NOMO-1 (cell line): ENCODE data around the gene ZNF687.
A peak's percentile ranks its signal among the peaks of the same experiment; 100 is the strongest.
"Not testable (repeated sequence)": the region's sequence is repeated elsewhere in the genome, so short reads cannot be mapped to it uniquely, and the experiment has no call there.

Experiments used
- DNase-seq, 2 experiments: peaks; one replicate each; lab custom pipeline; 2025; ENCODE audit not compliant: unreplicated experiment in 2 of 2; lab: John Stamatoyannopoulos, UW

ZNF687 gene

GRCh38 chr1:151281969-151282882 is at the start of gene ZNF687:
TSS of gene ZNF687 (plus strand) at chr1:151282299. CDS start at chr1:151286292, 3,993 bp downstream.
- DNase-seq, result peak; percentile 99 to 100

- no peak for DNase-seq
These were observed 46.9 kb upstream of the ZNF687 start for GRCh38 chr1:151235235-151235634.

GRCh38 chr1:151237678-151238466 is 44.2 kb upstream of the ZNF687 start:
- DNase-seq, result peak; percentile 20 to 69

DNA sequence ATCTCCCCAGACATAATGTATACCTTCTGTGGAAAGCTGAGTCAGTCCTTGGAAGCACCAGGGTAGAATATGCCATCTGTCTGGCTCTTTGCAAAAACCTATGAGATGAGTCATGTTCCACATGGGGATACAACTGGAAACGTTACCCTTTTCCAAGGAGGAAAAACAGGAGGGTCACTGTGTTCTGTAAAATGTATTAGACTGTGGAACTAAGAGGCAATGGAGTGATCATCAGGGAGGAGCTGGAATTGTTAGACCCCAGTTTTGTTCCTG is 43.7 kb upstream of the ZNF687 start:
- DNase-seq, result no peak

GRCh38 chr1:151242442-151242841 is 39.7 kb upstream of the ZNF687 start:
- DNase-seq, result no peak

- no peak for DNase-seq
These were observed 38.3 kb upstream of the ZNF687 start for GRCh38 chr1:151243683-151244216.

GRCh38 chr1:151246786-151247185 is 35.3 kb upstream of the ZNF687 start:
- DNase-seq, result no peak

- DNase-seq, result peak; percentile 17 to 83
These were observed 30.2 kb upstream of the ZNF687 start for GRCh38 chr1:151251656-151252470.

- DNase-seq, result peak; percentile 97 to 98
These were observed 27.6 kb upstream of the ZNF687 start, which contains the start of gene PSMD4 for GRCh38 chr1:151254217-151255213. TSS of gene PSMD4 (plus strand) at chr1:151254734. CDS start at chr1:151254783, 49 bp downstream.

GRCh38 chr1:151255381-151255780 is 26.7 kb upstream of the ZNF687 start:
- no peak for DNase-seq

DNA sequence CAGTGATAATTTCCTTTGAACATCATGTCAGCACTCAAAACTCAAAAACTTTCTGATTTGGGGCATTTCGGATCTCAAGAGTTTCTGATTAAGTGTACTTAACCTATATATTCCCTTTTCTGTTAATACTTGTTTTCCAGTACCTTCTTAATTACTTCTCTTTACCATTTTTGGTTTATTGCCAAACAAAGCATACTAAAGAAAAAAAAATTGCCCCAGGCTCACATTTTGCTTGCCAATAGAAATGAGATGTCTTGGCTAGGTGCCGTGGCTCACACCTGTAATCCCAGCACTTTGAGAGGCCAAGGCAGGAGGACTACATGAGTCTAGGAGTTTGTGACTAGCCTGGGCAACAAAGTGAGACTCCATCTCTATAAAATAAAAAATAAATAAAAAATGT is 22.7 kb upstream of the ZNF687 start:
- no peak for DNase-seq

DNA sequence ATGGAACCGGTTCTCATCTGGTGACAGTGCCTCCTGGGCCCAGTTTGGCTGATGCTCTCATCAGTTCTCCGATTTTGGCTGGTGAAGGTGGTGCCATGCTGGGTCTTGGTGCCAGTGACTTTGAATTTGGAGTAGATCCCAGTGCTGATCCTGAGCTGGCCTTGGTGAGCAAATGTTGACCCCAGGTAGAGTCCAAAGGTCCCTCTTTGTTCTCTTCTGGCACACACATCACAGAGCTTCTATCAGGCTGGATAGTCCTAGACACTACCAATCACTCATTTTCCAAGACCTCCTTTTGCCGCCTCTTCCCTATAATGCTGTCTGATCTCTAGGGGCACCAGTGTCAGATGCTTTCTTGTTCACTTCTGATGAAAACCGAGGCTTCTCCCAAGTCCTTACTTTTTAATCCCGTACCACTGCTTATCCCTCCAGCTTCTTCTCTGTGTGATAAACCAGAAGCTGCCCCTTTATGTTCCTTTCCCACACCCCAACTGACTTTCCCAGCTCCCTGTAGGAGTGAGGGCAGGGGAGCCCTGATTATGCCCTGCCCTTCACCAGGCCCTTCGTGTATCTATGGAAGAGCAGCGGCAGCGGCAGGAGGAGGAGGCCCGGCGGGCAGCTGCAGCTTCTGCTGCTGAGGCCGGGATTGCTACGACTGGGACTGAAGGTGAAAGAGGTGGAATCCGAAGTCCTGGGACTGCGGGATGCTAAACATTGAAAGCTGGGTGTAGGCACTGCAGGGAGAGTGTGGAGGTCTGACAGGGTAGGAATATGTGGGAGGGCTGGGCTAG is 16.5 kb upstream of the ZNF687 start:
- no peak for DNase-seq

GRCh38 chr1:151266315-151266714 is 15.8 kb upstream of the ZNF687 start:
- no peak for DNase-seq

DNA sequence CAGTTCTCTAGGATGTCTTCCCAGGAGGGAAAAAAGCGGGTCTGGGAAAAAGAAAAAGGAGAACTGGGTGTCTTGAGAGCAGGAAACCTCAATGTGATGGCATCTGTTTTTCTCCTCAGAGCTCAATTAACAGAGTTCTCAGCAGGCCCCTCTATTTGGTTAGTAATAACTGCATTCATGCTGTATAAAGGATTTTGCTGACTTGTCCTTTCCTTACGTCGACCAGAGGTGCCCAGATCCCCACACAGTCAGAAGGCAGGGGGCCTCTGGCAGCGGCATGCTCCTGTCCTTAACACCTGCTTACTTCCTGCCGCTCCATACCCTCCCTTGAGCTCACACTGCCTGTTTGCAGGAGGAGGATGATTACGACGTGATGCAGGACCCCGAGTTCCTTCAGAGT is 15.3 kb upstream of the ZNF687 start:
- DNase-seq, result no peak

- DNase-seq, result no peak
These were observed 14.3 kb upstream of the ZNF687 start for GRCh38 chr1:151267760-151268159.

DNA sequence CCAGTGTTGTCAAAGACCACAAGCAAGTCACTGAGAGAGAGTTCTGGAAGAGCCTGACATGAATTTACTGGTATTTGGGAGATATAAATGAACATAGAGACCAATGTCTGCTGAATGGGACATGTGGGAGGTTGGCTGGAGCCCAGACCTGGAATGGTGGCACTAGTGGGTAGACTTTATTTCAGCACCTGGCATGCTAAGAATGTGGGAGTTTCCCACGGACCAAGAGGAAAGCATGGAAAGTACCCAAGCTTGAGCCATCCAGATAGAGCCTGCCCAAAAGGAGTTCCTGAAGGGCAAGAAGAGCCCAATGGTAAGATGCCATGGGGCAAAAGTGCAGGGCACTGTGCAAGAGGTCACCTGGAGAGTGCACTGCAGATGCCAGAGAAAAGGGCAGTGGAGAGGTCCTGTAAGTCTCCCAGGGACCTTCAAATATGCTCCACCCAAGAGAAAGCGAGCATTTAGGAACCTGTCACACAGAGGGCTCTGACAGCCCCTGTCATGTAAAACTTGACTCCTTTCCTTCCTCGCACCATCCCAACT is 8.1 kb upstream of the ZNF687 start:
- DNase-seq, result no peak

GRCh38 chr1:151275341-151275740 is 6.8 kb upstream of the ZNF687 start:
- DNase-seq, result not testable (repeated sequence)

GRCh38 chr1:151277249-151277648 is 4.8 kb upstream of the ZNF687 start:
- peak; percentile 63 to 93 for DNase-seq
